ENCODE results near the gene PSMG1. TPM values are rescaled to one million over a fixed set of nuclear protein-coding genes. Genes with fewer than 3 reads are reported as not detected.
A peak's percentile ranks its signal among the peaks of the same experiment; 100 is the strongest.

Gene PSMG1
- total and polyA plus RNA-seq, 9 of the 15 experiments (the other 6 are each of a cell fraction or from before 2014, with no cell fraction given), result 54.5 to 427 (median 328) TPM

DNA sequence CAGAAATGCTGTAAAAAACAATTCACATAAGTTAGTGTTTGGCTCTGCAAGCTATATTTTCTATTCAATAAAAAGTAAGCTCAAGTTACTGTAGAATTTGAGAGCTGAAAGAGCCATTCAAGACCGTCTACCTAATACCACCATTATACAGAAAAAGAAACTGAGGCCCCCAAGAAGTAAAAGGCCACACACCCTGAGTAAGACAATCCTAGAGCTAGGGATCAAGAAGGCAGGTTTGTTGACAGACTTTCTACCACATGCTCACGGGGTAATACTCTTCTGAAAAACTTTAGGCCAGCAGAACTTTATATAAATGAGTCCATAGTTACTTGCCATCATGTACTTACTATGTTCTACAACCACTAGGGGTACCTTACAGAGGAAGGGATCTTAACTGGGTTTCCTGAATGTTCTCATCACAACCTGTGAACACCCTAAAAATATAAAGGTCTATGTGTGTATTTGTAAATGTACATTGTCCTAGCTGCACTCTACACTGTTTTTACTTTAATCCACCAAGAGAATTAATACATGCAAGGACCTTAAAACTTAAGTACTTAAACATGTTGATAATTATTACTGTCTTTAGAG is 2.7 kb downstream of the PSMG1 start:
- Histone ChIP-seq H3K36me3 (ENCODE audit: control insufficient read depth, insufficient read depth, low read length) (peaks cover 62% of the 10 kb centered on the region), H3K9me3 (replicated peaks; ENCODE audit: control insufficient read depth, insufficient read depth, low read depth, low read length) (no peaks in the 10 kb centered on the region), H3K27me3 (ENCODE audit: control insufficient read depth in 2 of 2, insufficient read depth in 2 of 2, low read length in 2 of 2) (no peaks in the 10 kb centered on the region), H2AFZ (ENCODE audit: low read depth, low read length) (no peak overlapping the region), H3K9ac (ENCODE audit: insufficient read depth in 1 of 2, low read depth in 2 of 2, low read length in 2 of 2) (0 out of 4 replicates have a peak overlapping the region, but pooled peaks of 1 of the 2 experiments have one; percentile 6), H3K27ac (ENCODE audit: extremely low read depth, low read depth, low read length) (no peak overlapping the region), H3K79me2 (ENCODE audit: control insufficient read depth, insufficient read depth, low read length) (peaks cover 86% of the 10 kb centered on the region), H3K4me3 (no peak overlapping the region), H3K4me2 (ENCODE audit: insufficient read depth, low read length) (no peak overlapping the region), H4K20me1 (replicated peaks; ENCODE audit: control insufficient read depth, insufficient read depth, low read length) (peaks cover 4% of the 10 kb centered on the region), H3K4me1 (replicated peaks in 1 of 2; ENCODE audit: control insufficient read depth in 2 of 2, insufficient read depth in 2 of 2, low read length in 2 of 2) (peaks cover 8 to 14% of the 10 kb centered on the region in 2 experiments; a peak in 4 of 5 replicates), H3K9me1 (ENCODE audit: control insufficient read depth, insufficient read depth, low read length) (peaks cover 3% of the 10 kb centered on the region)
- WGBS (ENCODE audit: insufficient coverage, low coverage, missing lambda C conversion rate), result 82% methylated on average over 2 of the region's 2 CpGs
- DNase-seq (ENCODE audit: extremely low read depth in 1 of 4, low spot score in 3 of 4) (peak in 1 of 4 experiments; percentile 28), ATAC-seq (no peak), FAIRE-seq (peak; percentile 6)
- intact Hi-C loops (cut with micrococcal nuclease) (loop anchor here (5.0 to 10.0 kb wide), 3 partner anchors 134 to 262 kb away; partner anchors contain the start of gene BRWD1), in situ Hi-C loops (cut with MboI) (no loop called here)
- CTCF ChIA-PET (ENCODE audit: low intra/inter-chr PET ratio), result no interaction called here
- POLR2A ChIA-PET, result interaction anchor here (0.6 to 1.5 kb wide), 5 partner anchors 8 to 1876 kb away, joined by 3 to 6 read pairs (median 3); no protein-coding TSS in a partner anchor
- BruUV-seq (replicated peaks), result no TSS peak
- TF ChIP-seq ZNF274 (IDR thresholded peaks at IDR 0.05; ENCODE audit: borderline replicate concordance, low read depth, low read length), result no peak
- peak; percentile 72 for TF ChIP-seq RBM25 (IDR thresholded peaks at IDR 0.05; ENCODE audit: low read depth, low read length, severe bottlenecking)
- TF ChIP-seq, protein P1, sequence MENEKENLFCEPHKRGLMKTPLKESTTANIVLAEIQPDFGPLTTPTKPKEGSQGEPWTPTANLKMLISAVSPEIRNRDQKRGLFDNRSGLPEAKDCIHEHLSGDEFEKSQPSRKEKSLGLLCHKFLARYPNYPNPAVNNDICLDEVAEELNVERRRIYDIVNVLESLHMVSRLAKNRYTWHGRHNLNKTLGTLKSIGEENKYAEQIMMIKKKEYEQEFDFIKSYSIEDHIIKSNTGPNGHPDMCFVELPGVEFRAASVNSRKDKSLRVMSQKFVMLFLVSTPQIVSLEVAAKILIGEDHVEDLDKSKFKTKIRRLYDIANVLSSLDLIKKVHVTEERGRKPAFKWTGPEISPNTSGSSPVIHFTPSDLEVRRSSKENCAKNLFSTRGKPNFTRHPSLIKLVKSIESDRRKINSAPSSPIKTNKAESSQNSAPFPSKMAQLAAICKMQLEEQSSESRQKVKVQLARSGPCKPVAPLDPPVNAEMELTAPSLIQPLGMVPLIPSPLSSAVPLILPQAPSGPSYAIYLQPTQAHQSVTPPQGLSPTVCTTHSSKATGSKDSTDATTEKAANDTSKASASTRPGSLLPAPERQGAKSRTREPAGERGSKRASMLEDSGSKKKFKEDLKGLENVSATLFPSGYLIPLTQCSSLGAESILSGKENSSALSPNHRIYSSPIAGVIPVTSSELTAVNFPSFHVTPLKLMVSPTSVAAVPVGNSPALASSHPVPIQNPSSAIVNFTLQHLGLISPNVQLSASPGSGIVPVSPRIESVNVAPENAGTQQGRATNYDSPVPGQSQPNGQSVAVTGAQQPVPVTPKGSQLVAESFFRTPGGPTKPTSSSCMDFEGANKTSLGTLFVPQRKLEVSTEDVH (IDR thresholded peaks at IDR 0.05; ENCODE audit: low read depth, partially characterized antibody), result no peak
- TF ChIP-seq CBFA2T2 (conservative IDR thresholded peaks at IDR 0.05), result no peak
- TF ChIP-seq SREBF2 (CRISPR knock-in tag; IDR thresholded peaks at IDR 0.05), result no peak
- TF ChIP-seq CHD1 (IDR thresholded peaks at IDR 0.05; ENCODE audit: low read length), result no peak
- TF ChIP-seq MTF1 (CRISPR knock-in tag; IDR thresholded peaks at IDR 0.05; ENCODE audit: borderline replicate concordance), result no peak
- peak; percentile 65; the same call in 1 of the 2 replicates for TF ChIP-seq BCOR (IDR thresholded peaks at IDR 0.05)
- no peak for TF ChIP-seq NR4A1 (CRISPR knock-in tag; IDR thresholded peaks at IDR 0.05)
- no peak for TF ChIP-seq NR4A1 (tag; IDR thresholded peaks at IDR 0.05)
- no peak for TF ChIP-seq OTX1 (CRISPR knock-in tag; IDR thresholded peaks at IDR 0.05)
- TF ChIP-seq SIN3A (IDR thresholded peaks at IDR 0.05; ENCODE audit: borderline replicate concordance in 2 of 2, control insufficient read depth in 1 of 2, low read depth in 2 of 2, low read length in 2 of 2), result no peak
- TF ChIP-seq, protein P2, sequence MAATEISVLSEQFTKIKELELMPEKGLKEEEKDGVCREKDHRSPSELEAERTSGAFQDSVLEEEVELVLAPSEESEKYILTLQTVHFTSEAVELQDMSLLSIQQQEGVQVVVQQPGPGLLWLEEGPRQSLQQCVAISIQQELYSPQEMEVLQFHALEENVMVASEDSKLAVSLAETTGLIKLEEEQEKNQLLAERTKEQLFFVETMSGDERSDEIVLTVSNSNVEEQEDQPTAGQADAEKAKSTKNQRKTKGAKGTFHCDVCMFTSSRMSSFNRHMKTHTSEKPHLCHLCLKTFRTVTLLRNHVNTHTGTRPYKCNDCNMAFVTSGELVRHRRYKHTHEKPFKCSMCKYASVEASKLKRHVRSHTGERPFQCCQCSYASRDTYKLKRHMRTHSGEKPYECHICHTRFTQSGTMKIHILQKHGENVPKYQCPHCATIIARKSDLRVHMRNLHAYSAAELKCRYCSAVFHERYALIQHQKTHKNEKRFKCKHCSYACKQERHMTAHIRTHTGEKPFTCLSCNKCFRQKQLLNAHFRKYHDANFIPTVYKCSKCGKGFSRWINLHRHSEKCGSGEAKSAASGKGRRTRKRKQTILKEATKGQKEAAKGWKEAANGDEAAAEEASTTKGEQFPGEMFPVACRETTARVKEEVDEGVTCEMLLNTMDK (IDR thresholded peaks at IDR 0.05; ENCODE audit: borderline replicate concordance, insufficient read depth, low read depth, low read length, poor library complexity, severe bottlenecking), result peak; percentile 38
- TF ChIP-seq ZNF79 (CRISPR knock-in tag; IDR thresholded peaks at IDR 0.05; ENCODE audit: low read depth), result no peak
- TF ChIP-seq, protein P3, sequence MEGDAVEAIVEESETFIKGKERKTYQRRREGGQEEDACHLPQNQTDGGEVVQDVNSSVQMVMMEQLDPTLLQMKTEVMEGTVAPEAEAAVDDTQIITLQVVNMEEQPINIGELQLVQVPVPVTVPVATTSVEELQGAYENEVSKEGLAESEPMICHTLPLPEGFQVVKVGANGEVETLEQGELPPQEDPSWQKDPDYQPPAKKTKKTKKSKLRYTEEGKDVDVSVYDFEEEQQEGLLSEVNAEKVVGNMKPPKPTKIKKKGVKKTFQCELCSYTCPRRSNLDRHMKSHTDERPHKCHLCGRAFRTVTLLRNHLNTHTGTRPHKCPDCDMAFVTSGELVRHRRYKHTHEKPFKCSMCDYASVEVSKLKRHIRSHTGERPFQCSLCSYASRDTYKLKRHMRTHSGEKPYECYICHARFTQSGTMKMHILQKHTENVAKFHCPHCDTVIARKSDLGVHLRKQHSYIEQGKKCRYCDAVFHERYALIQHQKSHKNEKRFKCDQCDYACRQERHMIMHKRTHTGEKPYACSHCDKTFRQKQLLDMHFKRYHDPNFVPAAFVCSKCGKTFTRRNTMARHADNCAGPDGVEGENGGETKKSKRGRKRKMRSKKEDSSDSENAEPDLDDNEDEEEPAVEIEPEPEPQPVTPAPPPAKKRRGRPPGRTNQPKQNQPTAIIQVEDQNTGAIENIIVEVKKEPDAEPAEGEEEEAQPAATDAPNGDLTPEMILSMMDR (IDR thresholded peaks at IDR 0.05 in 2 of 3, conservative IDR thresholded peaks at IDR 0.05 in 1 of 3; ENCODE audit: insufficient read depth in 2 of 3, low read depth in 1 of 3, low read length in 3 of 3), result peak; percentile 15 to 33 (median 25); a peak in 3 of 6 replicates
